H9 (cell line): ENCODE measurements around the gene CFDP1. TPM values are rescaled to one million over a fixed set of nuclear protein-coding genes. Genes with fewer than 3 reads are reported as not detected.
A peak's percentile ranks its signal among the peaks of the same experiment; 100 is the strongest.

Experiments used
- DNase-seq: peaks from one replicate; pipeline ENCODE4 v3.0.0-alpha.2; 2017
- H2AFZ ChIP-seq: one replicate; pipeline ENCODE4 v1.6.1; 2013; ENCODE audit warnings: mild to moderate bottlenecking, low read length, control low read depth, moderate library complexity
- H2AK5ac ChIP-seq: 2 replicates; pipeline ENCODE4 v1.6.1; 2013; ENCODE audit warnings: low read length, control low read depth, mixed read lengths; ENCODE audit not compliant: insufficient read length
- H2BK120ac ChIP-seq: one replicate; pipeline ENCODE4 v1.6.1; 2013; ENCODE audit warnings: low read depth, mild to moderate bottlenecking, low read length, control low read depth, inconsistent platforms; ENCODE audit not compliant: poor library complexity, severe bottlenecking
- H2BK12ac ChIP-seq: 2 replicates; pipeline ENCODE4 v1.6.1; 2013; ENCODE audit warnings: low read length, control low read depth, mixed read lengths, low read depth; ENCODE audit not compliant: insufficient read length
- H2BK15ac ChIP-seq: 2 replicates; pipeline ENCODE4 v1.6.1; 2013; ENCODE audit warnings: low read depth, low read length, control low read depth
- H2BK20ac ChIP-seq: one replicate; pipeline ENCODE4 v1.6.1; 2013; ENCODE audit warnings: low read depth, mild to moderate bottlenecking, low read length, control low read depth, inconsistent platforms; ENCODE audit not compliant: poor library complexity, severe bottlenecking
- H2BK5ac ChIP-seq: 2 replicates; pipeline ENCODE4 v1.6.1; 2013; ENCODE audit warnings: low read length, control low read depth, mixed read lengths; ENCODE audit not compliant: insufficient read length
- H3K14ac ChIP-seq: 2 replicates; pipeline ENCODE4 v1.6.1; 2013; ENCODE audit warnings: low read length, control low read depth; ENCODE audit not compliant: insufficient read depth
- H3K18ac ChIP-seq: 2 replicates; pipeline ENCODE4 v1.6.1; 2013; ENCODE audit warnings: low read depth, mild to moderate bottlenecking, mixed read lengths, low read length, control low read depth; ENCODE audit not compliant: insufficient read length
- H3K23ac ChIP-seq: 2 replicates; pipeline ENCODE4 v1.6.1; 2013; ENCODE audit warnings: low read length, control low read depth, mixed read lengths, low read depth; ENCODE audit not compliant: insufficient read length
- H3K23me2 ChIP-seq: 2 replicates; pipeline ENCODE4 v1.6.1; 2013; ENCODE audit warnings: low read depth, mild to moderate bottlenecking, mixed read lengths, low read length, control low read depth; ENCODE audit not compliant: insufficient read length, poor library complexity, severe bottlenecking
- H3K27ac ChIP-seq: 2 replicates; pipeline ENCODE4 v1.5.1; 2013; ENCODE audit warnings: low read length, control low read depth, mixed read lengths, low read depth; ENCODE audit not compliant: insufficient read length
- H3K27me3 ChIP-seq: 2 replicates; pipeline ENCODE4 v1.6.1; 2013; ENCODE audit warnings: low read length, control low read depth, inconsistent platforms; ENCODE audit not compliant: insufficient read depth
- H3K4ac ChIP-seq: 2 replicates; pipeline ENCODE4 v1.6.1; 2013; ENCODE audit warnings: low read depth, mild to moderate bottlenecking, control low read depth, inconsistent platforms, low read length, moderate library complexity
- H3K4me1 ChIP-seq: 2 replicates; pipeline ENCODE4 v1.6.1; 2013; ENCODE audit warnings: low read length, control low read depth, inconsistent platforms; ENCODE audit not compliant: insufficient read depth
- H3K4me2 ChIP-seq: 2 replicates; pipeline ENCODE4 v1.6.1; 2013; ENCODE audit warnings: low read length, control low read depth, mixed read lengths; ENCODE audit not compliant: insufficient read length, insufficient read depth
- H3K56ac ChIP-seq: 2 replicates; pipeline ENCODE4 v1.6.1; 2013; ENCODE audit warnings: low read depth, mild to moderate bottlenecking, mixed read lengths, low read length, control low read depth; ENCODE audit not compliant: insufficient read length
- H3K79me1 ChIP-seq: 2 replicates; pipeline ENCODE4 v1.6.1; 2013; ENCODE audit warnings: low read depth, mild to moderate bottlenecking, moderate library complexity, low read length, control low read depth, inconsistent platforms; ENCODE audit not compliant: insufficient read depth, poor library complexity, severe bottlenecking
- H3K79me2 ChIP-seq: 2 replicates; pipeline ENCODE4 v1.6.1; 2013; ENCODE audit warnings: low read length, control low read depth, inconsistent platforms; ENCODE audit not compliant: insufficient read depth
- H3K9ac ChIP-seq: 2 replicates; pipeline ENCODE4 v1.6.1; 2013; ENCODE audit warnings: low read length, control low read depth, mixed read lengths; ENCODE audit not compliant: insufficient read length; ENCODE audit errors: extremely low read depth
- H3K9me3 ChIP-seq: one replicate; pipeline ENCODE4 v1.6.1; 2013; ENCODE audit warnings: low read depth, low read length, inconsistent platforms; ENCODE audit not compliant: control insufficient read depth
- H3T11ph ChIP-seq: one replicate; pipeline ENCODE4 v1.6.1; 2013; ENCODE audit warnings: mild to moderate bottlenecking, low read length, control low read depth, inconsistent platforms
- H4K20me1 ChIP-seq: one replicate; pipeline ENCODE4 v1.6.1; 2013; ENCODE audit not compliant: control insufficient read depth, insufficient read length, insufficient read depth
- H4K5ac ChIP-seq: 2 replicates; pipeline ENCODE4 v1.6.1; 2013; ENCODE audit warnings: low read depth, mild to moderate bottlenecking, mixed read lengths, low read length, control low read depth; ENCODE audit not compliant: insufficient read length
- H4K8ac ChIP-seq: replicated peaks from 2 replicates; pipeline ENCODE4 v1.6.1; 2013; ENCODE audit warnings: low read length, control low read depth, mixed read lengths, low read depth; ENCODE audit not compliant: insufficient read length
- H4K91ac ChIP-seq: 2 replicates; pipeline ENCODE4 v1.6.1; 2013; ENCODE audit warnings: low read depth, mild to moderate bottlenecking, moderate library complexity, mixed read lengths, low read length, control low read depth; ENCODE audit not compliant: insufficient read length
- H3K27ac Mint-ChIP-seq, 3 experiments: 2 replicates in 2 of 3; 3 replicates in 1 of 3; pipeline ENCODE4 v1.8.0; 2020 to 2021; ENCODE audit warnings: mixed read lengths in 3 of 3, mild to moderate bottlenecking in 1 of 3, moderate library complexity in 1 of 3
- H3K27me3 Mint-ChIP-seq: 2 replicates; pipeline ENCODE4 v1.8.0; 2021; ENCODE audit warnings: low read depth, mild to moderate bottlenecking, moderate library complexity, mixed read lengths
- H3K36me3 Mint-ChIP-seq, 3 experiments: 2 replicates in 2 of 3; 3 replicates in 1 of 3; pipeline ENCODE4 v1.8.0; 2020 to 2021; ENCODE audit warnings: low read depth in 3 of 3, mixed read lengths in 3 of 3; ENCODE audit not compliant: insufficient read depth in 1 of 3
- H3K4me1 Mint-ChIP-seq, 2 experiments: 2 replicates each; pipeline ENCODE4 v1.8.0; 2020; ENCODE audit warnings: mixed read lengths in 2 of 2
- H3K4me3 Mint-ChIP-seq, 2 experiments: 2 replicates in 1 of 2; 3 replicates in 1 of 2; pipeline ENCODE4 v1.8.0; 2020 to 2021; ENCODE audit warnings: mild to moderate bottlenecking in 2 of 2, mixed read lengths in 2 of 2, moderate library complexity in 1 of 2
- H3K9me3 Mint-ChIP-seq, 2 experiments: 2 replicates in 1 of 2; 3 replicates in 1 of 2; pipeline ENCODE4 v1.8.0; 2020; ENCODE audit warnings: mild to moderate bottlenecking in 2 of 2, mixed read lengths in 2 of 2, moderate library complexity in 1 of 2
- WGBS: extraction: QIAGEN DNeasy Blood & Tissue Kit; methylation state at CpG from one replicate; pipeline ENCODE4 v1.1.7; 2013; ENCODE audit warnings: missing lambda C conversion rate, low lambda C conversion rate, mixed read lengths; ENCODE audit not compliant: insufficient read length; ENCODE audit errors: extremely low coverage; 5-methylcytosine and 5-hydroxymethylcytosine counted together
- total RNA-seq: library from RNA; stranded (reverse); gene quantifications from 2 replicates; pipeline ENCODE4 v1.2.1, GENCODE V29; 2021
- TF ChIP-seq, protein P1 (sequence below): fragments of 200-600 bp; sonication (generic); conservative IDR thresholded peaks from 3 replicates; pipeline ENCODE4 v1.8.0; 2021; ENCODE audit warnings: antibody characterized with exemption, mild to moderate bottlenecking

CFDP1 gene
- total RNA-seq, 1 experiment from 2014 or later, result 89.2 TPM

DNA sequence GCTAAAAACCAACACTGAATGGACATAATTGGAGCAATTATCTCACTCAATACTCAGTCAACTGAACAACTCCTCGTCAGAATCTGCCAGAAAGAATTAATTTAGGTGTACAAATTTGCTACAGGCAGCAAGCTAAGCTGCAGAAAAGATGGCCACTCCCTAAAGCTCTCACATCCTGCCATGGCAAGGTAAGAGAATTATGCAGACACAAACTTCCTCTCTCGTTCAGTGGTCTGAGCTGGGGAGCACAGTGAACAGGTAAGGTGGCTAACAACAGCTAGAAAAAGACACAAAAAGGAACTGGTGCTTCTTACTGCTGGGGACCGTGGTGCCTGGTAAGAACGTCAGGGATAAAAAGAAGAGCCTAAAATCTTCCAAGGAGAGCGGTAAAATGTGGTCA is 107.0 kb downstream of the CFDP1 start:
- H3K27ac Mint-ChIP-seq, result peak overlapping the region in 2 of 3 experiments; percentile 13 to 29; a peak in 2 of 7 replicates
- H3K4me1 ChIP-seq, result no peaks in the 10 kb centered on the region

More for the DNA sequence above, 107.0 kb downstream of the CFDP1 start:
- no peaks in the 10 kb centered on the region; the same call in 1 of the 2 replicates for H3K79me2 ChIP-seq
- no peak overlapping the region for H3K4me2 ChIP-seq
- H4K20me1 ChIP-seq, result no peaks in the 10 kb centered on the region
- no peak overlapping the region for H3K4ac ChIP-seq
- no peak overlapping the region for H3K9ac ChIP-seq
- no peak overlapping the region for H4K91ac ChIP-seq
- Mint-ChIP-seq H3K4me3 (no peak overlapping the region), H3K9me3 (no peaks in the 10 kb centered on the region), H3K36me3 (peaks cover 0 to 5% (median 2%) of the 10 kb centered on the region in 3 experiments; a peak in 2 of 7 replicates), H3K4me1 (peaks cover 6 to 8% of the 10 kb centered on the region in 2 experiments), H3K27me3 (no peaks in the 10 kb centered on the region)
- no peak overlapping the region for H2AK5ac ChIP-seq
- no peak overlapping the region for H2AFZ ChIP-seq
- no peak overlapping the region for H2BK15ac ChIP-seq
- H3K23ac ChIP-seq, result no peak overlapping the region
- H4K5ac ChIP-seq, result no peak overlapping the region
- no peak overlapping the region for H2BK20ac ChIP-seq
- no peak overlapping the region for H2BK5ac ChIP-seq
- no peak overlapping the region for H2BK12ac ChIP-seq
- no peak overlapping the region for H2BK120ac ChIP-seq
- H3K27ac ChIP-seq, result no peak overlapping the region
- no peak overlapping the region for H3K14ac ChIP-seq
- no peak overlapping the region for H4K8ac ChIP-seq
- H3K27me3 ChIP-seq, result no peaks in the 10 kb centered on the region
- no peaks in the 10 kb centered on the region for H3K9me3 ChIP-seq
- no peak overlapping the region for H3K56ac ChIP-seq
- H3K23me2 ChIP-seq, result no peaks in the 10 kb centered on the region
- no peak for DNase-seq
- no CpG with 5 or more reads among the region's 5 CpGs for WGBS
- TF ChIP-seq, protein P1, sequence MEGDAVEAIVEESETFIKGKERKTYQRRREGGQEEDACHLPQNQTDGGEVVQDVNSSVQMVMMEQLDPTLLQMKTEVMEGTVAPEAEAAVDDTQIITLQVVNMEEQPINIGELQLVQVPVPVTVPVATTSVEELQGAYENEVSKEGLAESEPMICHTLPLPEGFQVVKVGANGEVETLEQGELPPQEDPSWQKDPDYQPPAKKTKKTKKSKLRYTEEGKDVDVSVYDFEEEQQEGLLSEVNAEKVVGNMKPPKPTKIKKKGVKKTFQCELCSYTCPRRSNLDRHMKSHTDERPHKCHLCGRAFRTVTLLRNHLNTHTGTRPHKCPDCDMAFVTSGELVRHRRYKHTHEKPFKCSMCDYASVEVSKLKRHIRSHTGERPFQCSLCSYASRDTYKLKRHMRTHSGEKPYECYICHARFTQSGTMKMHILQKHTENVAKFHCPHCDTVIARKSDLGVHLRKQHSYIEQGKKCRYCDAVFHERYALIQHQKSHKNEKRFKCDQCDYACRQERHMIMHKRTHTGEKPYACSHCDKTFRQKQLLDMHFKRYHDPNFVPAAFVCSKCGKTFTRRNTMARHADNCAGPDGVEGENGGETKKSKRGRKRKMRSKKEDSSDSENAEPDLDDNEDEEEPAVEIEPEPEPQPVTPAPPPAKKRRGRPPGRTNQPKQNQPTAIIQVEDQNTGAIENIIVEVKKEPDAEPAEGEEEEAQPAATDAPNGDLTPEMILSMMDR, result no peak
- H3K79me1 ChIP-seq, result no peaks in the 10 kb centered on the region
- no peak overlapping the region for H3T11ph ChIP-seq
- H3K18ac ChIP-seq, result no peak overlapping the region
